Panc1 (cell line): ENCODE data around the gene JAKMIP3.

Source experiments
- CTCF ChIP-seq: fragments of 450-650 bp; IDR thresholded peaks from 2 replicates; pipeline ENCODE4 v1.5.1; 2017; ENCODE audit warnings: mild to moderate bottlenecking
- POLR2AphosphoS5 ChIP-seq: IDR thresholded peaks from 2 replicates; pipeline ENCODE4 v1.6.1; 2012; ENCODE audit warnings: mild to moderate bottlenecking, low read depth, low read length, moderate library complexity
- REST ChIP-seq, 2 experiments: IDR thresholded peaks; 2 replicates each; pipeline ENCODE4 v1.6.1; 2011 to 2012; ENCODE audit warnings: low read depth in 2 of 2, control low read depth in 1 of 2, low read length in 1 of 2, mild to moderate bottlenecking in 1 of 2, moderate library complexity in 1 of 2; ENCODE audit not compliant: insufficient read depth in 1 of 2

DNA sequence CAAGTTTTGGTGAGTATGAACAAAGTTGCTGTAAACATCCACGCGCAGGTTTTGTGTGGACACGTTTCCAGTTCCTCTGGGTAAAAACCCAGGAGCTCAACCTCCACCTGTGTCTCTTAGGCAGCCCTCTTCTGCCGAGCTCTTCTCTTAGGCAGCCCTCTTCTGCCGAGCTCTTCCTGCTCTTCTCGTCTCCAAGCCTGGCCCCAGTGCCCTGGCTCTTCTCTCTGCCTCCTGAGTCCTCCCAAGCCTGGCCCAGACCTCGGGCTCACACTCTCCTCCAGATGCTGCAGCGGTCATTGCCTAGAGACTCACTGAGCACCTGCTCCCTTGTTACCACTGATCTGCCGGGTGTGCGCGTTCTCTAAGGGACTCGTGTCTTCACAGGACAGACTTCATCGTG is 45.3 kb upstream of the JAKMIP3 start:
- TF ChIP-seq CTCF (no peak), POLR2AphosphoS5 (no peak), REST (IDR thresholded peaks at IDR 0.05; ENCODE audit: insufficient read depth in 1 of 2, low read depth in 2 of 2, low read length in 1 of 2) (no peak)
